MCF 10A (cell line): ENCODE results near the gene SLC26A9. TPM values are rescaled to one million over a fixed set of nuclear protein-coding genes. Genes with fewer than 3 reads are reported as not detected.

Source experiments
- BruUV-seq: library from RNA; stranded (reverse); fragments of 400-500 nt; replicated peaks from 2 replicates; lab custom pipeline; 2021; lab: Mats Ljungman, UMichigan
- CTCF ChIA-PET: fragments of 300-600 bp; sonication (Branson Sonifier 250); formaldehyde crosslinking; extraction: SDS; loops from one replicate; lab custom pipeline; 2021; ENCODE audit warnings: antibody characterized with exemption, inconsistent platforms; lab: Yijun Ruan, JAX
- POLR2A ChIA-PET: fragments of 300-600, 350-650 bp; sonication (Branson Sonifier 250); formaldehyde crosslinking; extraction: SDS; loops from one replicate; lab custom pipeline; 2020; ENCODE audit warnings: antibody characterized with exemption, inconsistent platforms; lab: Yijun Ruan, JAX
- DNase-seq: peaks from one replicate; pipeline ENCODE4 v3.0.0-alpha.2; 2018; ENCODE audit not compliant: unreplicated experiment
- H3K27ac Mint-ChIP-seq: one replicate; pipeline ENCODE4 v1.8.0; 2022; ENCODE audit warnings: mild to moderate bottlenecking, low read depth, mixed read lengths; ENCODE audit not compliant: unreplicated experiment
- H3K27me3 Mint-ChIP-seq: one replicate; pipeline ENCODE4 v1.8.0; 2022; ENCODE audit warnings: mixed read lengths; ENCODE audit not compliant: insufficient read depth, unreplicated experiment
- H3K36me3 Mint-ChIP-seq: one replicate; pipeline ENCODE4 v1.8.0; 2022; ENCODE audit warnings: mild to moderate bottlenecking, moderate library complexity, mixed read lengths; ENCODE audit not compliant: insufficient read depth, unreplicated experiment
- H3K4me1 Mint-ChIP-seq: one replicate; pipeline ENCODE4 v1.8.0; 2022; ENCODE audit warnings: mixed read lengths; ENCODE audit not compliant: insufficient read depth, unreplicated experiment
- H3K4me3 Mint-ChIP-seq: one replicate; pipeline ENCODE4 v1.8.0; 2022; ENCODE audit warnings: mild to moderate bottlenecking, moderate library complexity, mixed read lengths; ENCODE audit not compliant: unreplicated experiment
- H3K9me3 Mint-ChIP-seq: one replicate; pipeline ENCODE4 v1.8.0; 2022; ENCODE audit warnings: mixed read lengths; ENCODE audit not compliant: unreplicated experiment
- CTCF ChIP-seq: fragments of 200-600 bp; IDR thresholded peaks from one replicate; pipeline ENCODE4 v1.8.0; 2022; ENCODE audit warnings: antibody characterized with exemption, mild to moderate bottlenecking; ENCODE audit not compliant: unreplicated experiment
- intact Hi-C: fragments of 100-400 bp; cut with micrococcal nuclease; formaldehyde crosslinking; loops from 2 replicates; pipeline ENCODE4 v1.14.1; 2022
- total RNA-seq: library from RNA; stranded (reverse); gene quantifications from 2 replicates; pipeline ENCODE4 v1.2.3, GENCODE V29; 2022

Gene SLC26A9
- total RNA-seq, 1 experiment from 2014 or later = not detected

- TF ChIP-seq CTCF = no peak
- H3K9me3 Mint-ChIP-seq = no peaks in the 10 kb centered on the region
- H3K4me1 Mint-ChIP-seq = peaks cover 19% of the 10 kb centered on the region
- no peak overlapping the region for H3K27ac Mint-ChIP-seq
- POLR2A ChIA-PET = interaction anchor here (0.5 to 12.6 kb wide), 2 partner anchors 58 to 109 kb away, joined by 3 to 247 read pairs; no protein-coding TSS in a partner anchor
- peaks cover 22% of the 10 kb centered on the region for H3K27me3 Mint-ChIP-seq
- H3K36me3 Mint-ChIP-seq = peaks cover 3% of the 10 kb centered on the region
- no peak for DNase-seq
- no TSS peak for BruUV-seq
- CTCF ChIA-PET = interaction anchor here (0.7 to 21.0 kb wide), 8 partner anchors 11 to 186 kb away, joined by 3 to 911 read pairs (median 52); no protein-coding TSS in a partner anchor
- no peak overlapping the region for H3K4me3 Mint-ChIP-seq
- intact Hi-C loops = no loop called here
Observed at GRCh38 chr1:205922314-205922713, 20.9 kb downstream of the SLC26A9 start.

- ChIA-PET POLR2A (interaction anchor here (1.1 to 12.6 kb wide), 3 partner anchors 47 to 59 kb away, joined by 3 to 247 read pairs (median 20); no protein-coding TSS in a partner anchor), CTCF (interaction anchor here (0.5 to 21.0 kb wide), 11 partner anchors 12 to 539 kb away, joined by 4 to 911 read pairs (median 56); partner anchors contain the start of gene SLC26A9)
- H3K9me3 Mint-ChIP-seq = no peaks in the 10 kb centered on the region
- peaks cover 6% of the 10 kb centered on the region for H3K36me3 Mint-ChIP-seq
- peaks cover 27% of the 10 kb centered on the region for H3K27me3 Mint-ChIP-seq
- H3K4me3 Mint-ChIP-seq = no peak overlapping the region
- H3K4me1 Mint-ChIP-seq = peaks cover 20% of the 10 kb centered on the region
- no peak for DNase-seq
- TF ChIP-seq CTCF = no peak
- H3K27ac Mint-ChIP-seq = no peak overlapping the region
- intact Hi-C loops = no loop called here
- no TSS peak for BruUV-seq
Observed at GRCh38 chr1:205921570-205921909, 21.7 kb downstream of the SLC26A9 start.

- POLR2A ChIA-PET = interaction anchor here (1.1 to 12.6 kb wide), 3 partner anchors 47 to 60 kb away, joined by 3 to 247 read pairs (median 20); no protein-coding TSS in a partner anchor
- TF ChIP-seq CTCF = no peak
- Mint-ChIP-seq H3K27me3 (peaks cover 27% of the 10 kb centered on the region), H3K9me3 (no peaks in the 10 kb centered on the region), H3K27ac (no peak overlapping the region), H3K4me3 (no peak overlapping the region), H3K36me3 (peaks cover 6% of the 10 kb centered on the region), H3K4me1 (peaks cover 14% of the 10 kb centered on the region)
- BruUV-seq = no TSS peak
- DNase-seq = no peak
- intact Hi-C loops = no loop called here
- CTCF ChIA-PET = interaction anchor here (0.5 to 21.0 kb wide), 19 partner anchors 10 to 569 kb away, joined by 3 to 911 read pairs (median 10); partner anchors contain the start of gene SLC26A9
Observed at GRCh38 chr1:205920861-205921569, 22.2 kb downstream of the SLC26A9 start.

GRCh38 chr1:205920159-205920558 lies 23.1 kb downstream of the SLC26A9 start:
- no TSS peak for BruUV-seq
- intact Hi-C loops = no loop called here
- no peaks in the 10 kb centered on the region for H3K9me3 Mint-ChIP-seq
- ChIA-PET CTCF (interaction anchor here (0.6 to 21.0 kb wide), 31 partner anchors 9 to 570 kb away, joined by 3 to 911 read pairs (median 6); partner anchors contain the start of gene SLC26A9), POLR2A (interaction anchor here (0.7 to 12.6 kb wide), 4 partner anchors 29 to 184 kb away, joined by 3 to 247 read pairs (median 12); no protein-coding TSS in a partner anchor)
- H3K36me3 Mint-ChIP-seq = peaks cover 6% of the 10 kb centered on the region
- DNase-seq = no peak
- H3K27me3 Mint-ChIP-seq = peaks cover 27% of the 10 kb centered on the region
- TF ChIP-seq CTCF = no peak
- peaks cover 7% of the 10 kb centered on the region for H3K4me1 Mint-ChIP-seq
- H3K27ac Mint-ChIP-seq = no peak overlapping the region
- H3K4me3 Mint-ChIP-seq = no peak overlapping the region
